ENCODE data around the gene CHTOP.

Gene CHTOP

DNA sequence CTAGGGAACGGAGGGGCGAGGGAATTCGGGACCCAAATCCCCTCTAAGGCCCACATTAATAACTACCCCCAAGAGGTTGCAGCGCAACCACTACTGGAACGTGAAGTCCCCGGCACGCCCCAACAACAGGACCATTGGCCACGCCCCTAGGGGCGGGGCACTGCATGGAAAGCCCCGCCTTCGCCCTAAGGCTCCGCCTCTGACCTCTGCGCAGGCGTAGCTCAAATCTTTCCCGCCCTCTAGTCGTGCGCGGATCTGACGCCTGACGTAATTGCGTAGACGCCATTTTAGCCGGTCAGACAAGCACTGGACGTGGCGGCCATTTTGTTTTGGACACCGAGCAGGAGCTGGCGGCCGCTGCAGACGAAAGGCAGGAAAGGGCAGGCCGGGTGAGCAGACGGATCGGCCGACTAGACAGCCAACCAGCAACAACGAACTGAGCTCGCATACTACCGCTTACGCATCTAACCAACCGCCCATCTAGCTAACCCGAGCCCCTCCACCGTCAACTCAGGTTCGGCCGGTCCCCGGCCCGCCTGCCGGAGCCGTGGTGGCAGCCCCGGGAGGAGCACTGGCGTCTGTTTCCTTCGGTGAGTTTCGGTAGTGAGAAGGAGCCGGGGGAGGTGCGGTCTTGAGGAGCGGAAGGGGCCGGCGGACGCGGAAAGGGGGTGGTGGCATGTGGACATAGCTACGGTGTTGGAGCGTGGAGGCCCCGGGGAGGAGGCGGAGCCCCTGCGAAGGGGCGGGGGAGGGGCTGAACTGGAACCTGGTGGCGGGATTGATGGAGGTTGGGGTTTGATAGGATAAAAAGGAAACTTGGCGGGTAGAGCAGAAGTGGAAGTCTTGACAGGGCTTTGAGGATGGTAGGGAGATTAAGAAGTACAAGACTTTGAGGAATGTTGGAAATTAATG is at the start of gene CHTOP (continued):
- TF ChIP-seq ZNF529 (tag by site-specific recombination; IDR thresholded peaks at IDR 0.05; ENCODE audit: insufficient replicate concordance) (no peak), BCL11B (tag by site-specific recombination; IDR thresholded peaks at IDR 0.05; ENCODE audit: low read depth) (peak; percentile 86), GLI4 (tag by site-specific recombination; IDR thresholded peaks at IDR 0.05) (no peak), SP7 (tag by site-specific recombination; IDR thresholded peaks at IDR 0.05) (peak; percentile 90), ZNF747 (tag by site-specific recombination; IDR thresholded peaks at IDR 0.05) (no peak), KLF9 (tag by site-specific recombination; IDR thresholded peaks at IDR 0.05; ENCODE audit: low read depth) (peak; percentile 95), ZBTB48 (tag by site-specific recombination; IDR thresholded peaks at IDR 0.05) (no peak; the same call in 1 of the 2 replicates), ZIC2 (tag by site-specific recombination; IDR thresholded peaks at IDR 0.05) (peak; percentile 42), ZNF24 (tag by site-specific recombination; IDR thresholded peaks at IDR 0.05) (peak; percentile 91), ZNF155 (tag by site-specific recombination; IDR thresholded peaks at IDR 0.05) (no peak), ZNF629 (tag by site-specific recombination; IDR thresholded peaks at IDR 0.05) (peak; percentile 93), ZBTB21 (tag by site-specific recombination; IDR thresholded peaks at IDR 0.05) (peak; percentile 77), ZNF596 (tag by site-specific recombination; IDR thresholded peaks at IDR 0.05) (no peak), ZNF311 (tag by site-specific recombination; IDR thresholded peaks at IDR 0.05; ENCODE audit: borderline replicate concordance) (no peak), ZNF660 (tag by site-specific recombination; IDR thresholded peaks at IDR 0.05) (peak; percentile 87)
- TF ChIP-seq, protein P1, sequence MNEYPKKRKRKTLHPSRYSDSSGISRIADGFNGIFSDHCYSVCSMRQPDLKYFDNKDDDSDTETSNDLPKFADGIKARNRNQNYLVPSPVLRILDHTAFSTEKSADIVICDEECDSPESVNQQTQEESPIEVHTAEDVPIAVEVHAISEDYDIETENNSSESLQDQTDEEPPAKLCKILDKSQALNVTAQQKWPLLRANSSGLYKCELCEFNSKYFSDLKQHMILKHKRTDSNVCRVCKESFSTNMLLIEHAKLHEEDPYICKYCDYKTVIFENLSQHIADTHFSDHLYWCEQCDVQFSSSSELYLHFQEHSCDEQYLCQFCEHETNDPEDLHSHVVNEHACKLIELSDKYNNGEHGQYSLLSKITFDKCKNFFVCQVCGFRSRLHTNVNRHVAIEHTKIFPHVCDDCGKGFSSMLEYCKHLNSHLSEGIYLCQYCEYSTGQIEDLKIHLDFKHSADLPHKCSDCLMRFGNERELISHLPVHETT (tag by site-specific recombination; IDR thresholded peaks at IDR 0.05), result peak; percentile 82; the same call in 1 of the 2 replicates
- TF ChIP-seq, protein P2, sequence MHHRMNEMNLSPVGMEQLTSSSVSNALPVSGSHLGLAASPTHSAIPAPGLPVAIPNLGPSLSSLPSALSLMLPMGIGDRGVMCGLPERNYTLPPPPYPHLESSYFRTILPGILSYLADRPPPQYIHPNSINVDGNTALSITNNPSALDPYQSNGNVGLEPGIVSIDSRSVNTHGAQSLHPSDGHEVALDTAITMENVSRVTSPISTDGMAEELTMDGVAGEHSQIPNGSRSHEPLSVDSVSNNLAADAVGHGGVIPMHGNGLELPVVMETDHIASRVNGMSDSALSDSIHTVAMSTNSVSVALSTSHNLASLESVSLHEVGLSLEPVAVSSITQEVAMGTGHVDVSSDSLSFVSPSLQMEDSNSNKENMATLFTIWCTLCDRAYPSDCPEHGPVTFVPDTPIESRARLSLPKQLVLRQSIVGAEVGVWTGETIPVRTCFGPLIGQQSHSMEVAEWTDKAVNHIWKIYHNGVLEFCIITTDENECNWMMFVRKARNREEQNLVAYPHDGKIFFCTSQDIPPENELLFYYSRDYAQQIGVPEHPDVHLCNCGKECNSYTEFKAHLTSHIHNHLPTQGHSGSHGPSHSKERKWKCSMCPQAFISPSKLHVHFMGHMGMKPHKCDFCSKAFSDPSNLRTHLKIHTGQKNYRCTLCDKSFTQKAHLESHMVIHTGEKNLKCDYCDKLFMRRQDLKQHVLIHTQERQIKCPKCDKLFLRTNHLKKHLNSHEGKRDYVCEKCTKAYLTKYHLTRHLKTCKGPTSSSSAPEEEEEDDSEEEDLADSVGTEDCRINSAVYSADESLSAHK (tag by site-specific recombination; IDR thresholded peaks at IDR 0.05), result 0 out of 2 replicates have a peak, but pooled peaks have one; percentile 13
- TF ChIP-seq, protein P3, sequence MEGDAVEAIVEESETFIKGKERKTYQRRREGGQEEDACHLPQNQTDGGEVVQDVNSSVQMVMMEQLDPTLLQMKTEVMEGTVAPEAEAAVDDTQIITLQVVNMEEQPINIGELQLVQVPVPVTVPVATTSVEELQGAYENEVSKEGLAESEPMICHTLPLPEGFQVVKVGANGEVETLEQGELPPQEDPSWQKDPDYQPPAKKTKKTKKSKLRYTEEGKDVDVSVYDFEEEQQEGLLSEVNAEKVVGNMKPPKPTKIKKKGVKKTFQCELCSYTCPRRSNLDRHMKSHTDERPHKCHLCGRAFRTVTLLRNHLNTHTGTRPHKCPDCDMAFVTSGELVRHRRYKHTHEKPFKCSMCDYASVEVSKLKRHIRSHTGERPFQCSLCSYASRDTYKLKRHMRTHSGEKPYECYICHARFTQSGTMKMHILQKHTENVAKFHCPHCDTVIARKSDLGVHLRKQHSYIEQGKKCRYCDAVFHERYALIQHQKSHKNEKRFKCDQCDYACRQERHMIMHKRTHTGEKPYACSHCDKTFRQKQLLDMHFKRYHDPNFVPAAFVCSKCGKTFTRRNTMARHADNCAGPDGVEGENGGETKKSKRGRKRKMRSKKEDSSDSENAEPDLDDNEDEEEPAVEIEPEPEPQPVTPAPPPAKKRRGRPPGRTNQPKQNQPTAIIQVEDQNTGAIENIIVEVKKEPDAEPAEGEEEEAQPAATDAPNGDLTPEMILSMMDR (tag by site-specific recombination; IDR thresholded peaks at IDR 0.05), result peak; percentile 30; the same call in 1 of the 2 replicates
- TF ChIP-seq, protein P4, sequence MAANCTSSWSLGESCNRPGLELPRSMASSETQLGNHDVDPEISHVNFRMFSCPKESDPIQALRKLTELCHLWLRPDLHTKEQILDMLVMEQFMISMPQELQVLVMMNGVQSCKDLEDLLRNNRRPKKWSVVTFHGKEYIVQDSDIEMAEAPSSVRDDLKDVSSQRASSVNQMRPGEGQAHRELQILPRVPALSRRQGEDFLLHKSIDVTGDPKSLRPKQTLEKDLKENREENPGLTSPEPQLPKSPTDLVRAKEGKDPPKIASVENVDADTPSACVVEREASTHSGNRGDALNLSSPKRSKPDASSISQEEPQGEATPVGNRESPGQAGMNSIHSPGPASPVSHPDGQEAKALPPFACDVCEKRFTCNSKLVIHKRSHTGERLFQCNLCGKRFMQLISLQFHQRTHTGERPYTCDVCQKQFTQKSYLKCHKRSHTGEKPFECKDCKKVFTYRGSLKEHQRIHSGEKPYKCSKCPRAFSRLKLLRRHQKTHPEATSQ (tag by site-specific recombination; IDR thresholded peaks at IDR 0.05), result peak; percentile 80; the same call in 1 of the 2 replicates
- TF ChIP-seq, protein P5, sequence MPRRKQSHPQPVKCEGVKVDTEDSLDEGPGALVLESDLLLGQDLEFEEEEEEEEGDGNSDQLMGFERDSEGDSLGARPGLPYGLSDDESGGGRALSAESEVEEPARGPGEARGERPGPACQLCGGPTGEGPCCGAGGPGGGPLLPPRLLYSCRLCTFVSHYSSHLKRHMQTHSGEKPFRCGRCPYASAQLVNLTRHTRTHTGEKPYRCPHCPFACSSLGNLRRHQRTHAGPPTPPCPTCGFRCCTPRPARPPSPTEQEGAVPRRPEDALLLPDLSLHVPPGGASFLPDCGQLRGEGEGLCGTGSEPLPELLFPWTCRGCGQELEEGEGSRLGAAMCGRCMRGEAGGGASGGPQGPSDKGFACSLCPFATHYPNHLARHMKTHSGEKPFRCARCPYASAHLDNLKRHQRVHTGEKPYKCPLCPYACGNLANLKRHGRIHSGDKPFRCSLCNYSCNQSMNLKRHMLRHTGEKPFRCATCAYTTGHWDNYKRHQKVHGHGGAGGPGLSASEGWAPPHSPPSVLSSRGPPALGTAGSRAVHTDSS (tag by site-specific recombination; IDR thresholded peaks at IDR 0.05), result no peak
- TF ChIP-seq, protein P6, sequence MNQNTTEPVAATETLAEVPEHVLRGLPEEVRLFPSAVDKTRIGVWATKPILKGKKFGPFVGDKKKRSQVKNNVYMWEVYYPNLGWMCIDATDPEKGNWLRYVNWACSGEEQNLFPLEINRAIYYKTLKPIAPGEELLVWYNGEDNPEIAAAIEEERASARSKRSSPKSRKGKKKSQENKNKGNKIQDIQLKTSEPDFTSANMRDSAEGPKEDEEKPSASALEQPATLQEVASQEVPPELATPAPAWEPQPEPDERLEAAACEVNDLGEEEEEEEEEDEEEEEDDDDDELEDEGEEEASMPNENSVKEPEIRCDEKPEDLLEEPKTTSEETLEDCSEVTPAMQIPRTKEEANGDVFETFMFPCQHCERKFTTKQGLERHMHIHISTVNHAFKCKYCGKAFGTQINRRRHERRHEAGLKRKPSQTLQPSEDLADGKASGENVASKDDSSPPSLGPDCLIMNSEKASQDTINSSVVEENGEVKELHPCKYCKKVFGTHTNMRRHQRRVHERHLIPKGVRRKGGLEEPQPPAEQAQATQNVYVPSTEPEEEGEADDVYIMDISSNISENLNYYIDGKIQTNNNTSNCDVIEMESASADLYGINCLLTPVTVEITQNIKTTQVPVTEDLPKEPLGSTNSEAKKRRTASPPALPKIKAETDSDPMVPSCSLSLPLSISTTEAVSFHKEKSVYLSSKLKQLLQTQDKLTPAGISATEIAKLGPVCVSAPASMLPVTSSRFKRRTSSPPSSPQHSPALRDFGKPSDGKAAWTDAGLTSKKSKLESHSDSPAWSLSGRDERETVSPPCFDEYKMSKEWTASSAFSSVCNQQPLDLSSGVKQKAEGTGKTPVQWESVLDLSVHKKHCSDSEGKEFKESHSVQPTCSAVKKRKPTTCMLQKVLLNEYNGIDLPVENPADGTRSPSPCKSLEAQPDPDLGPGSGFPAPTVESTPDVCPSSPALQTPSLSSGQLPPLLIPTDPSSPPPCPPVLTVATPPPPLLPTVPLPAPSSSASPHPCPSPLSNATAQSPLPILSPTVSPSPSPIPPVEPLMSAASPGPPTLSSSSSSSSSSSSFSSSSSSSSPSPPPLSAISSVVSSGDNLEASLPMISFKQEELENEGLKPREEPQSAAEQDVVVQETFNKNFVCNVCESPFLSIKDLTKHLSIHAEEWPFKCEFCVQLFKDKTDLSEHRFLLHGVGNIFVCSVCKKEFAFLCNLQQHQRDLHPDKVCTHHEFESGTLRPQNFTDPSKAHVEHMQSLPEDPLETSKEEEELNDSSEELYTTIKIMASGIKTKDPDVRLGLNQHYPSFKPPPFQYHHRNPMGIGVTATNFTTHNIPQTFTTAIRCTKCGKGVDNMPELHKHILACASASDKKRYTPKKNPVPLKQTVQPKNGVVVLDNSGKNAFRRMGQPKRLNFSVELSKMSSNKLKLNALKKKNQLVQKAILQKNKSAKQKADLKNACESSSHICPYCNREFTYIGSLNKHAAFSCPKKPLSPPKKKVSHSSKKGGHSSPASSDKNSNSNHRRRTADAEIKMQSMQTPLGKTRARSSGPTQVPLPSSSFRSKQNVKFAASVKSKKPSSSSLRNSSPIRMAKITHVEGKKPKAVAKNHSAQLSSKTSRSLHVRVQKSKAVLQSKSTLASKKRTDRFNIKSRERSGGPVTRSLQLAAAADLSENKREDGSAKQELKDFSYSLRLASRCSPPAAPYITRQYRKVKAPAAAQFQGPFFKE (tag by site-specific recombination; IDR thresholded peaks at IDR 0.05; ENCODE audit: borderline replicate concordance), result no peak
- TF ChIP-seq, protein P7, sequence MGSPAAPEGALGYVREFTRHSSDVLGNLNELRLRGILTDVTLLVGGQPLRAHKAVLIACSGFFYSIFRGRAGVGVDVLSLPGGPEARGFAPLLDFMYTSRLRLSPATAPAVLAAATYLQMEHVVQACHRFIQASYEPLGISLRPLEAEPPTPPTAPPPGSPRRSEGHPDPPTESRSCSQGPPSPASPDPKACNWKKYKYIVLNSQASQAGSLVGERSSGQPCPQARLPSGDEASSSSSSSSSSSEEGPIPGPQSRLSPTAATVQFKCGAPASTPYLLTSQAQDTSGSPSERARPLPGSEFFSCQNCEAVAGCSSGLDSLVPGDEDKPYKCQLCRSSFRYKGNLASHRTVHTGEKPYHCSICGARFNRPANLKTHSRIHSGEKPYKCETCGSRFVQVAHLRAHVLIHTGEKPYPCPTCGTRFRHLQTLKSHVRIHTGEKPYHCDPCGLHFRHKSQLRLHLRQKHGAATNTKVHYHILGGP (tag by site-specific recombination; IDR thresholded peaks at IDR 0.05), result no peak
